HG03575 (cell line): Measurements from ENCODE around the gene RHBDD2.

Experiments used
- ATAC-seq: cut with Tn5 transposase; IDR thresholded peaks from one replicate; pipeline ENCODE4 v1.9.1; 2021; ENCODE audit not compliant: unreplicated experiment, insufficient number of reproducible peaks, low FRiP score; ENCODE audit errors: extremely low read depth

Gene RHBDD2

GRCh38 chr7:75914169-75914654 lies 35.4 kb downstream of the RHBDD2 start:
- no peak for ATAC-seq

GRCh38 chr7:75914655-75915415 lies 36.0 kb downstream of the RHBDD2 start, which contains the start of gene POR:
Gene POR, plus strand, starts transcription at chr7:75915155. Its CDS starts 38,847 bp downstream, at chr7:75954002.
- no peak for ATAC-seq

- ATAC-seq: no peak
Observed at GRCh38 chr7:75915416-75916156, 36.8 kb downstream of the RHBDD2 start.

- no peak for ATAC-seq
Observed at GRCh38 chr7:75916259-75916658, 37.4 kb downstream of the RHBDD2 start.

- ATAC-seq: no peak
Observed at GRCh38 chr7:75916685-75917634, 38.1 kb downstream of the RHBDD2 start.

- no peak for ATAC-seq
Observed at GRCh38 chr7:75920431-75921161, 41.8 kb downstream of the RHBDD2 start.

- ATAC-seq: no peak
Observed at GRCh38 chr7:75921479-75921878, 42.6 kb downstream of the RHBDD2 start.

GRCh38 chr7:75922966-75923603 lies 44.3 kb downstream of the RHBDD2 start:
- no peak for ATAC-seq

GRCh38 chr7:75924256-75924655 lies 45.4 kb downstream of the RHBDD2 start:
- no peak for ATAC-seq

GRCh38 chr7:75924889-75925288 lies 46.1 kb downstream of the RHBDD2 start:
- no peak for ATAC-seq

- no peak for ATAC-seq
Observed at GRCh38 chr7:75925717-75926435, 47.0 kb downstream of the RHBDD2 start.

GRCh38 chr7:75928568-75928914 lies 49.7 kb downstream of the RHBDD2 start:
- no peak for ATAC-seq

GRCh38 chr7:75931680-75932079 lies 52.8 kb downstream of the RHBDD2 start:
- ATAC-seq: no peak

GRCh38 chr7:75937958-75938786 lies 59.3 kb downstream of the RHBDD2 start:
- no peak for ATAC-seq
